ENCODE results near the gene CENPB.

Gene CENPB

DNA sequence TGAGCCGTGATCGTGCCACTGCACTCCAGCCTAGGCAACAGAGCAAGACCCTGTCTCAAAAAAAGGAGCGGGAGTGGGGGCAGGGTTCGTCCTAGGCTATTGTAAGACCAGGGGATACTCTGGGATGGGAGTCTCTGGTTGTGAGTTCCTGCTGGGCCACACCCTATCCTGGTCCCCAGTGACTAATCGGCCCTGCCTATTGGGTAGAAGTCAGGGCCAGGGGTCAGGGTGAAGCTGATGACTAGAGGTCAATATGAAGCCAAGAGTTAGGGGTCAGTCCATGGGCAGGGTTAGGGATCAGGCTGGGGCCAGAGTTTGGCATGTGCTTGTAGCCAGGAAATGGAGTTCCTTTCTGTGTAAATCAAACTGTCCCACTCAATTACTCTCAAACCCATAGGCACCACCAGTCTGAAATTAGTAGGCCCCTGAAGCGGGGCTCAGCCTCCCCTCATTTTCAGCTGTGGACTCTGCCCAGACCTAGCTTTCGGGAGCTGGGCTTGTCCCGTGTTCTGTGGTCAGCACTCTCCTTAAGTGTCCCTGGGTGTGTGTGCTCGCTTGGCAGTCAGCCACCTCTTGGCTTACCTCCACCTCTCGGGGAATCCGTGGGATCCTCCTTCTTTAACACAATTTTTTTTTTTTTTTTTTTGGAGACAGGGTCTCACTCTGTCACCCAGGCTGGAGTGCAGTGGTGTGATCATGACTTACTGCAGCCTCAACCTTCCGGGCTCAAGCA lies 52.3 kb downstream of the CENPB start:
- no peaks in the 10 kb centered on the region for H3K9me2 ChIP-seq (ENCODE audit: low read depth, low read length)
- no peak overlapping the region for H3K4me2 ChIP-seq (ENCODE audit: low read length)
- no peak overlapping the region for H3K27ac ChIP-seq (ENCODE audit: low read depth, low read length, poor library complexity, severe bottlenecking)
- no peaks in the 10 kb centered on the region for H3K4me1 ChIP-seq (ENCODE audit: insufficient read depth, low read length, severe bottlenecking)
- no peaks in the 10 kb centered on the region for H3F3A ChIP-seq (ENCODE audit: insufficient read depth, low read length)
- no peaks in the 10 kb centered on the region for H4K20me1 ChIP-seq (ENCODE audit: insufficient read depth, low read length)
- peaks cover 6% of the 10 kb centered on the region for H3K27me3 ChIP-seq (ENCODE audit: insufficient read depth, low read length)
- H3K79me2 ChIP-seq (ENCODE audit: insufficient read depth, low read length) = no peaks in the 10 kb centered on the region
- no peaks in the 10 kb centered on the region for H3K36me3 ChIP-seq (ENCODE audit: insufficient read depth, low read length)
- no peak for TF ChIP-seq EZH2 (IDR thresholded peaks at IDR 0.05; ENCODE audit: borderline replicate concordance, low read length)
- TF ChIP-seq, protein P1, sequence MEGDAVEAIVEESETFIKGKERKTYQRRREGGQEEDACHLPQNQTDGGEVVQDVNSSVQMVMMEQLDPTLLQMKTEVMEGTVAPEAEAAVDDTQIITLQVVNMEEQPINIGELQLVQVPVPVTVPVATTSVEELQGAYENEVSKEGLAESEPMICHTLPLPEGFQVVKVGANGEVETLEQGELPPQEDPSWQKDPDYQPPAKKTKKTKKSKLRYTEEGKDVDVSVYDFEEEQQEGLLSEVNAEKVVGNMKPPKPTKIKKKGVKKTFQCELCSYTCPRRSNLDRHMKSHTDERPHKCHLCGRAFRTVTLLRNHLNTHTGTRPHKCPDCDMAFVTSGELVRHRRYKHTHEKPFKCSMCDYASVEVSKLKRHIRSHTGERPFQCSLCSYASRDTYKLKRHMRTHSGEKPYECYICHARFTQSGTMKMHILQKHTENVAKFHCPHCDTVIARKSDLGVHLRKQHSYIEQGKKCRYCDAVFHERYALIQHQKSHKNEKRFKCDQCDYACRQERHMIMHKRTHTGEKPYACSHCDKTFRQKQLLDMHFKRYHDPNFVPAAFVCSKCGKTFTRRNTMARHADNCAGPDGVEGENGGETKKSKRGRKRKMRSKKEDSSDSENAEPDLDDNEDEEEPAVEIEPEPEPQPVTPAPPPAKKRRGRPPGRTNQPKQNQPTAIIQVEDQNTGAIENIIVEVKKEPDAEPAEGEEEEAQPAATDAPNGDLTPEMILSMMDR (IDR thresholded peaks at IDR 0.05; ENCODE audit: low read length) = no peak
- H3K9me3 ChIP-seq (ENCODE audit: low read length) = no peaks in the 10 kb centered on the region
- H2AFZ ChIP-seq (ENCODE audit: low read length) = no peak overlapping the region
- H3K4me3 ChIP-seq (ENCODE audit: low read depth, low read length, poor library complexity, severe bottlenecking) = no peak overlapping the region
- H3K9ac ChIP-seq (ENCODE audit: low read length) = no peak overlapping the region
